Effector memory CD4-positive, alpha-beta T cell (primary cell): ENCODE results near the gene DNAJB7.
A peak's percentile ranks its signal among the peaks of the same experiment; 100 is the strongest.

ENCODE experiments used
- DNase-seq, 3 donors: peaks; one replicate each; pipeline ENCODE4 v3.0.0-alpha.2; 2020
- H3K27ac ChIP-seq: 2 replicates; pipeline ENCODE4 v1.7.0; 2013; ENCODE audit warnings: mild to moderate bottlenecking, low read length, moderate library complexity; ENCODE audit not compliant: insufficient read depth, poor library complexity, severe bottlenecking
- H3K27me3 ChIP-seq: replicated peaks from 2 replicates; pipeline ENCODE4 v1.7.0; 2013; ENCODE audit warnings: mild to moderate bottlenecking, low read length; ENCODE audit not compliant: insufficient read depth, control insufficient read depth, poor library complexity, severe bottlenecking
- H3K36me3 ChIP-seq: 2 replicates; pipeline ENCODE4 v1.7.0; 2013; ENCODE audit warnings: mild to moderate bottlenecking, low read length, moderate library complexity; ENCODE audit not compliant: control insufficient read depth, insufficient read depth
- H3K4me1 ChIP-seq: 2 replicates; pipeline ENCODE4 v1.7.0; 2013; ENCODE audit warnings: low read length, mild to moderate bottlenecking; ENCODE audit not compliant: control insufficient read depth, insufficient read depth, poor library complexity, severe bottlenecking
- H3K4me3 ChIP-seq: 2 replicates; pipeline ENCODE4 v1.7.0; 2013; ENCODE audit warnings: low read length, low read depth, mild to moderate bottlenecking; ENCODE audit not compliant: insufficient read depth, poor library complexity, severe bottlenecking
- H3K9me3 ChIP-seq: 2 replicates; pipeline ENCODE4 v1.7.0; 2013; ENCODE audit warnings: mild to moderate bottlenecking, low read length, moderate library complexity; ENCODE audit not compliant: control insufficient read depth

The DNAJB7 gene

GRCh38 chr22:40819599-40820140, 42.2 kb downstream of the DNAJB7 start:
- DNase-seq, result no peak
- H3K27me3 ChIP-seq, result no peaks in the 10 kb centered on the region
- no peaks in the 10 kb centered on the region for H3K9me3 ChIP-seq
- H3K27ac ChIP-seq, result peak overlapping the region; percentile 59
- H3K4me1 ChIP-seq, result peaks cover 7% of the 10 kb centered on the region
- peaks cover 6% of the 10 kb centered on the region for H3K36me3 ChIP-seq
- peak overlapping the region; percentile 100 for H3K4me3 ChIP-seq

DNA sequence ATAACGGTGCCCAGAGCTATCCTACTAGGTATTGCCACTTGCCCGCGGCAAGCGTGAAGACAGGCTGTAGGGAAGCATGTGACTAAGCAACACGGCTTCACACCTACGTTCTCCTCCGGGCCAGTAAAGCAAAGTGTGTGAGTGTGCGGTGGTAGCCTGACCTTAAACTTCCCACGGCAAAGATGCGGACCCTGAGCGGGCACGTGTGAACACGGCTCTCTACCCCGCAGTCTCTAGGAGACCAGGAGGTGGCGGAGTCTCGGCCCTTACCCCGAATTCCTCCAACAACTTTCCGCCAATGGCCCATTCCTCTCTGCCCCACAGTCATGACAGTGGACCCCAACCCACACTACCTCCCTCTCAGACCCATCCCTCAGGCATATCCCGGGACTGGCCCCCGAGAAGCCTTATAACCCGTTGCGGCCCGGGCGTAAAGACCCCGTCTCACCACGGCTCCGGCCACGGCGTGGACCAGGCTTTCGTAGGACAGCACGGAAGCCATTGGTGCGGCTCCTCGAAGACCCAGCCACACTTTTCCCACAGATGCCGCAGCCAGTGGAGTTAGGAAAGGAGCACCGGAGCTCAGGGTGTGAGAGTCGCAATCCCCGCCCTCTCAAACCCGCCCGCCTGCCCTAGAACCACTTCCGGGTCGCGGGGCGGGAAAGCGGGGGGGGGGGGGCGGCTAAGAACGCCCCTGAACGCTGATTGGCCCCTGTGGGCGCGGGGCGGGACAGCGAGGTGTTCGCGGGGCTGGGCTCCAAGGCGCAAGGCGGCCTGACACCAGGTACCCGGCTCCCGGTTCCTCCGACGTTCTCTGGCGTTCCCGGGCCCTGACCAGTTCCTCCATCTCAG, 42.9 kb downstream of the DNAJB7 start, which contains the start of gene SLC25A17:
Gene SLC25A17 (minus strand): TSS at position 600 of the 852 bp plus-strand sequence. CDS start 98 bp downstream, at position 502.
- Histone ChIP-seq H3K27ac (peak within 1 kb of the TSS; percentile 87), H3K27me3 (no peaks in the 10 kb centered on the region), H3K4me1 (peaks cover 7% of the 10 kb centered on the region), H3K36me3 (peaks cover under 1% of the 10 kb centered on the region), H3K4me3 (peak within 1 kb of the TSS; percentile 100), H3K9me3 (no peaks in the 10 kb centered on the region)
- DNase-seq, result peak; percentile 74 to 83 (median 82)

DNA sequence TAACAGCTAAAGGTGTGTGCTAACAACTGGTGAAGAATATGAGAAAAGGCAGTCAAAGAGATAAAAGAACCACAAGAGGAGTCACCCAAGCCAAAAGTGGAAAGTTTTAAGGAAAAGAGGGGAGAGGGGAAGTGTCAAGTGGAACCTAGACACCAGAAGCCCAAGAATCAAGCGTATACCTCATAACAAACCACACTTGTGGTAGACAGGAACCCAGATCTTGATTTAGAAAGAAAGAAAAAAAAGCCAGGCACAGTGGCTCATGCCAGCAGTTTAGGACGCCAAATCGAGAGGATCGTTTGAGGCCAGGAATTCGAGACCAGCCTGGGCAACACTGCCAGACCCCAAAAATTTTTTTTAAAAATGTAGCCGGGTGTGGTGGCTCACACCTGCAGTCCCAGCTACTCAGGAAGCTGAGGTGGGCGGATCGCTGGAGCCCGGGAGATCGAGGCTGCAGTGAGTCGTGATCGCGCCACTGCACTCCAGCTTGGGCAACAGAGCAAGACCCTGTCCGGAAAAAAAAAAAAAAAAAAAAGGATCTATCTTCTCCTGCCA, 43.6 kb downstream of the DNAJB7 start:
- no peak for DNase-seq
- H3K9me3 ChIP-seq, result no peaks in the 10 kb centered on the region
- no peak overlapping the region for H3K27ac ChIP-seq

DNA sequence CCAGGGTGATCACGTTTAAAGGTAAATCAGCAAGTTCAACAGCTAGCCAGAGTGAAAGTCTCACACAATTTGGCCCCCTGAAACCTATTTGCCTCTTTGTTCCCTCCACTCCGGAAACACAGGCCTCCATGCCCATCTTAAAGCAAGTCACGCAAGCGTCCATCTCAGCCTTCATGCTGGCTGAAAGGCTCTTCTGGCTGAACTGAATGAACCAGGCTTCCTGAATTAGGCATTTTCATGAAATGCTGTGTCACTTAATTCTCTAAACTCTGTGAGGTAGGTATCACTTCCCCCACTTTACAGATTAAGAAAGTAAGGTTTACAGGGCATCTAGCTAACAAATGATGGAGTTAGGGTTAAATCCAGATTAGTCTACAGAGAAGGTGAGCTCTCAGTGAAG, 44.2 kb downstream of the DNAJB7 start:
- Histone ChIP-seq H3K27ac (no peak overlapping the region), H3K36me3 (no peaks in the 10 kb centered on the region), H3K9me3 (no peaks in the 10 kb centered on the region), H3K27me3 (no peaks in the 10 kb centered on the region), H3K4me1 (peaks cover 7% of the 10 kb centered on the region), H3K4me3 (no peak overlapping the region)
- no peak for DNase-seq

More for the DNA sequence above, 43.6 kb downstream of the DNAJB7 start:
- Histone ChIP-seq H3K4me3 (peak overlapping the region; percentile 100), H3K36me3 (no peaks in the 10 kb centered on the region), H3K4me1 (peaks cover 7% of the 10 kb centered on the region), H3K27me3 (no peaks in the 10 kb centered on the region)

DNA sequence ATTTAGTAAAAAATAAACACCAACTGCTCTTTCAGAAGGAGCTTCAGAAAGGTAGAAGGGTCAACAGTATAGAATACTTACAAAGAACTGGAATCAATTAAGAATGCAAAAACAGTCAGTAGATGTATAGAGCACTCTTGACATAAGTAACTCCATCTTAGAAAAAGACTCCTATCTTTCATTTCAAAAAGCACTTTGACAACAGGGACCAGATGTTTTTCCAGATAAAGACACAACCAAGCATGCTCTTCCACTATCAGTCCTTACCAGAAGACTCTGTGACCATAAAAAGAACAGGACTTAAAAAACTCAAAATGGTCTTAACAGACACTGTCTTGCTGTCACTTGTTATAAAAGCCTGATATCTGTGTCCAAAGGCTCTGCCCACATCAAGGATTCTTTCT, 48.0 kb downstream of the DNAJB7 start:
- Histone ChIP-seq H3K36me3 (no peaks in the 10 kb centered on the region), H3K27me3 (no peaks in the 10 kb centered on the region), H3K9me3 (no peaks in the 10 kb centered on the region), H3K4me1 (peaks cover 7% of the 10 kb centered on the region), H3K27ac (no peak overlapping the region), H3K4me3 (no peak overlapping the region)
- DNase-seq, result no peak
